Mesenchymal stem cell (in vitro differentiated cells and primary cell): ENCODE data around the gene RC3H2.

ENCODE experiments used
- DNase-seq: peaks from one replicate; pipeline ENCODE4 v3.0.0-alpha.2; 2013
- H2AFZ ChIP-seq: one replicate; pipeline ENCODE4 v1.6.1; 2013; ENCODE audit warnings: low read depth, mild to moderate bottlenecking, control low read depth, inconsistent platforms, low read length, moderate library complexity
- H2AK5ac ChIP-seq: 2 replicates; pipeline ENCODE4 v1.6.1; 2013; ENCODE audit warnings: low read length, moderate library complexity, mild to moderate bottlenecking, inconsistent platforms; ENCODE audit not compliant: severe bottlenecking
- H2BK120ac ChIP-seq: one replicate; pipeline ENCODE4 v1.6.1; 2013; ENCODE audit warnings: low read depth, mild to moderate bottlenecking, inconsistent platforms, low read length, moderate library complexity
- H2BK12ac ChIP-seq, 2 experiments: one replicate each; pipeline ENCODE4 v1.6.1; 2013; ENCODE audit warnings: inconsistent platforms in 2 of 2, low read length in 2 of 2, mild to moderate bottlenecking in 2 of 2, moderate library complexity in 2 of 2, control low read depth in 1 of 2
- H2BK15ac ChIP-seq: one replicate; pipeline ENCODE4 v1.6.1; 2013; ENCODE audit warnings: mild to moderate bottlenecking, low read depth, inconsistent platforms; ENCODE audit not compliant: poor library complexity, severe bottlenecking
- H2BK5ac ChIP-seq: 2 replicates; pipeline ENCODE4 v1.6.1; 2013; ENCODE audit warnings: low read depth, mild to moderate bottlenecking, low read length, control low read depth, inconsistent platforms; ENCODE audit not compliant: poor library complexity, severe bottlenecking
- H3K14ac ChIP-seq, 2 experiments: one replicate each; pipeline ENCODE4 v1.6.1; 2013; ENCODE audit warnings: inconsistent platforms in 2 of 2, low read length in 2 of 2, control low read depth in 1 of 2, mild to moderate bottlenecking in 1 of 2, moderate library complexity in 1 of 2
- H3K18ac ChIP-seq, 2 experiments: one replicate each; pipeline ENCODE4 v1.6.1; 2013; ENCODE audit warnings: inconsistent platforms in 2 of 2, low read length in 2 of 2, control low read depth in 1 of 2, low read depth in 1 of 2, mild to moderate bottlenecking in 1 of 2
- H3K23ac ChIP-seq, 2 experiments: one replicate each; pipeline ENCODE4 v1.6.1; 2013; ENCODE audit warnings: inconsistent platforms in 2 of 2, low read length in 2 of 2, mild to moderate bottlenecking in 2 of 2, moderate library complexity in 2 of 2, control low read depth in 1 of 2
- H3K27ac ChIP-seq: 2 replicates; pipeline ENCODE4 v1.5.1; 2013; ENCODE audit warnings: mild to moderate bottlenecking, moderate library complexity, low read length, control low read depth, inconsistent platforms; ENCODE audit not compliant: poor library complexity, severe bottlenecking
- H3K27me3 ChIP-seq, 2 experiments: 2 replicates each; pipeline versions ENCODE4 v1.6.1 to v1.7.0; 2013; ENCODE audit warnings: low read length in 2 of 2, mild to moderate bottlenecking in 2 of 2, moderate library complexity in 2 of 2, control low read depth in 1 of 2, inconsistent platforms in 1 of 2; ENCODE audit not compliant: control insufficient read depth in 1 of 2, insufficient read depth in 1 of 2
- H3K36me3 ChIP-seq, 2 experiments: 2 replicates each; pipeline versions ENCODE4 v1.6.1 to v1.7.0; 2013; ENCODE audit warnings: low read length in 2 of 2, control low read depth in 1 of 2, inconsistent platforms in 1 of 2, low read depth in 1 of 2, mild to moderate bottlenecking in 1 of 2; ENCODE audit not compliant: insufficient read depth in 2 of 2, control insufficient read depth in 1 of 2
- H3K4ac ChIP-seq, 2 experiments: one replicate each; pipeline ENCODE4 v1.6.1; 2013; ENCODE audit warnings: inconsistent platforms in 2 of 2, low read length in 2 of 2, mild to moderate bottlenecking in 2 of 2, moderate library complexity in 2 of 2, control low read depth in 1 of 2, low read depth in 1 of 2
- H3K4me1 ChIP-seq: 2 replicates; pipeline ENCODE4 v1.6.1; 2013; ENCODE audit warnings: low read depth, low read length, control low read depth; ENCODE audit not compliant: control insufficient read depth, insufficient read depth
- H3K4me2 ChIP-seq: 2 replicates; pipeline ENCODE4 v1.6.1; 2013; ENCODE audit warnings: low read length, mild to moderate bottlenecking, inconsistent platforms; ENCODE audit not compliant: poor library complexity, severe bottlenecking
- H3K4me3 ChIP-seq, 2 experiments: 2 replicates each; pipeline versions ENCODE4 v1.5.1 to v1.7.0; 2013; ENCODE audit warnings: low read length in 2 of 2, mild to moderate bottlenecking in 2 of 2, control low read depth in 1 of 2, low read depth in 1 of 2; ENCODE audit not compliant: insufficient read depth in 1 of 2
- H3K79me1 ChIP-seq: replicated peaks from 2 replicates; pipeline ENCODE4 v1.6.1; 2013; ENCODE audit warnings: mild to moderate bottlenecking, control low read depth, low read length, inconsistent platforms; ENCODE audit not compliant: poor library complexity, severe bottlenecking
- H3K9ac ChIP-seq: 2 replicates; pipeline ENCODE4 v1.7.0; 2013; ENCODE audit warnings: mild to moderate bottlenecking, low read length, moderate library complexity
- H3K9me3 ChIP-seq: 2 replicates; pipeline ENCODE4 v1.7.0; 2013; ENCODE audit warnings: mild to moderate bottlenecking, low read length; ENCODE audit not compliant: control insufficient read depth
- H4K8ac ChIP-seq: one replicate; pipeline ENCODE4 v1.6.1; 2013; ENCODE audit warnings: inconsistent platforms, mild to moderate bottlenecking, low read length, moderate library complexity
- H4K91ac ChIP-seq: one replicate; pipeline ENCODE4 v1.6.1; 2013; ENCODE audit warnings: mild to moderate bottlenecking, low read length, inconsistent platforms
- WGBS: methylation state at CpG from one replicate; pipeline ENCODE4 v1.1.7; 2013; ENCODE audit warnings: mixed read lengths; 5-methylcytosine and 5-hydroxymethylcytosine counted together

Gene RC3H2

GRCh38 chr9:122865300-122865699 lies 39.9 kb downstream of the RC3H2 start:
- no peak overlapping the region for H2BK5ac ChIP-seq
- H3K14ac ChIP-seq, result no peak overlapping the region
- no peak overlapping the region for H2AFZ ChIP-seq
- H3K36me3 ChIP-seq, result peaks cover 7 to 57% of the 10 kb centered on the region in 2 experiments
- no peak overlapping the region for H3K4ac ChIP-seq
- no peak overlapping the region for H3K4me3 ChIP-seq
- peaks cover 4% of the 10 kb centered on the region for H3K79me1 ChIP-seq
- no peak overlapping the region for H2BK15ac ChIP-seq
- no peak overlapping the region for H2BK12ac ChIP-seq
- no peak for DNase-seq
- no peak overlapping the region for H2BK120ac ChIP-seq
- no peak overlapping the region for H3K4me2 ChIP-seq
- H3K9ac ChIP-seq, result no peak overlapping the region
- WGBS, result 98% methylated on average over 6 of the region's 7 CpGs
- no peak overlapping the region for H3K23ac ChIP-seq
- no peak overlapping the region for H3K27ac ChIP-seq
- no peaks in the 10 kb centered on the region for H3K9me3 ChIP-seq
- peaks cover 2% of the 10 kb centered on the region for H3K4me1 ChIP-seq
- H3K27me3 ChIP-seq, result no peaks in the 10 kb centered on the region
- H4K8ac ChIP-seq, result no peak overlapping the region
- no peak overlapping the region for H2AK5ac ChIP-seq
- H4K91ac ChIP-seq, result no peak overlapping the region
- H3K18ac ChIP-seq, result no peak overlapping the region

- Histone ChIP-seq H2AFZ (no peak overlapping the region), H2AK5ac (no peak overlapping the region), H3K9me3 (no peaks in the 10 kb centered on the region), H2BK15ac (no peak overlapping the region), H2BK12ac (no peak overlapping the region), H3K79me1 (peaks cover 10% of the 10 kb centered on the region), H3K4ac (no peak overlapping the region), H3K27me3 (no peaks in the 10 kb centered on the region), H4K91ac (no peak overlapping the region), H3K23ac (no peak overlapping the region), H2BK5ac (no peak overlapping the region), H3K36me3 (peaks cover 12 to 63% of the 10 kb centered on the region in 2 experiments), H3K9ac (no peak overlapping the region), H2BK120ac (no peak overlapping the region), H3K18ac (no peak overlapping the region), H4K8ac (no peak overlapping the region), H3K27ac (no peak overlapping the region), H3K4me3 (no peak overlapping the region), H3K4me1 (peaks cover 3% of the 10 kb centered on the region), H3K4me2 (no peak overlapping the region), H3K14ac (no peak overlapping the region)
- 92% methylated on average over 3 of the region's 3 CpGs for WGBS
- DNase-seq, result no peak
These were observed 41.8 kb downstream of the RC3H2 start for GRCh38 chr9:122863407-122863806.

GRCh38 chr9:122860319-122861142 lies 44.6 kb downstream of the RC3H2 start:
- Histone ChIP-seq H3K4me1 (peaks cover 3% of the 10 kb centered on the region), H3K9me3 (no peaks in the 10 kb centered on the region), H3K14ac (no peak overlapping the region), H3K79me1 (peaks cover 15% of the 10 kb centered on the region), H3K27ac (peak overlapping the region; percentile 66), H3K18ac (no peak overlapping the region), H2BK120ac (no peak overlapping the region), H2BK15ac (no peak overlapping the region), H3K36me3 (peaks cover 18 to 89% of the 10 kb centered on the region in 2 experiments), H2AFZ (no peak overlapping the region), H4K8ac (no peak overlapping the region), H2AK5ac (no peak overlapping the region), H3K4me3 (no peak overlapping the region), H2BK12ac (no peak overlapping the region), H3K4ac (no peak overlapping the region), H3K27me3 (no peaks in the 10 kb centered on the region), H3K9ac (no peak overlapping the region), H3K4me2 (no peak overlapping the region), H3K23ac (no peak overlapping the region), H2BK5ac (peak overlapping the region; percentile 79), H4K91ac (no peak overlapping the region)
- peak; percentile 5 for DNase-seq
- 82% methylated on average over 7 of the region's 8 CpGs for WGBS

- no peaks in the 10 kb centered on the region for H3K27me3 ChIP-seq
- no peak overlapping the region for H3K9ac ChIP-seq
- H2AK5ac ChIP-seq, result no peak overlapping the region
- H3K79me1 ChIP-seq, result peaks cover 15% of the 10 kb centered on the region
- no peak overlapping the region for H3K27ac ChIP-seq
- H3K18ac ChIP-seq, result no peak overlapping the region
- no peak overlapping the region for H4K8ac ChIP-seq
- peaks cover 23 to 88% of the 10 kb centered on the region in 2 experiments for H3K36me3 ChIP-seq
- no peak overlapping the region for H3K23ac ChIP-seq
- no peak overlapping the region for H2BK15ac ChIP-seq
- no peak overlapping the region for H2BK5ac ChIP-seq
- H2AFZ ChIP-seq, result no peak overlapping the region
- H3K4me2 ChIP-seq, result no peak overlapping the region
- H3K4ac ChIP-seq, result no peak overlapping the region
- H4K91ac ChIP-seq, result no peak overlapping the region
- no peak overlapping the region for H2BK120ac ChIP-seq
- DNase-seq, result no peak
- no peak overlapping the region for H3K4me3 ChIP-seq
- no peak overlapping the region for H2BK12ac ChIP-seq
- WGBS, result 100% methylated on average over 2 of the region's 3 CpGs
- H3K14ac ChIP-seq, result no peak overlapping the region
- H3K4me1 ChIP-seq, result peaks cover 3% of the 10 kb centered on the region
- H3K9me3 ChIP-seq, result no peaks in the 10 kb centered on the region
These were observed 47.3 kb downstream of the RC3H2 start for GRCh38 chr9:122857815-122858214.
